ENCODE results near the gene RETREG1. TPM values are rescaled to one million over a fixed set of nuclear protein-coding genes. Genes with fewer than 3 reads are reported as not detected.

The RETREG1 gene
- total RNA-seq, 1 donor from 2014 or later, result 15.8 TPM

DNA sequence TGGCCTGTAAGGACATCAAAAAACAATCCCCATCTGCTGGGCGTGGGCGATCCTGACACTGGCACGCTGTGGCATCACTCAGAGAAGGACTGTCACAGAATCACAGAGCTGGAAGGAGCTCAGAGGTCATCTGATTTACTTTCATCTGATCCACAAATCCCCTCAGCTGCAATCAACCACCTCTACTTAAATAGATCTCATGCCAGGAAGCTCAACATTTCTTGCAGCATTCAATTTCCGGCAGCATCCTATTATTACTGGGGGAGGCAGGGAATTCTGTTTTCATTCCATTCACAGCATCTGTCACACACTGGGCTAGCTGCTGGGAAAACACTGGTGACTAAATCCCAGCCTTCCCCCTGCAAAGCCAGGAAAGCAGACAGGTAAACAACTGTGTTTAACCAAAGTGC, 38.3 kb downstream of the RETREG1 start:
- H3K27me3 Mint-ChIP-seq (ENCODE audit: unreplicated experiment), result peaks cover 2% of the 10 kb centered on the region
- TF ChIP-seq, protein P1, sequence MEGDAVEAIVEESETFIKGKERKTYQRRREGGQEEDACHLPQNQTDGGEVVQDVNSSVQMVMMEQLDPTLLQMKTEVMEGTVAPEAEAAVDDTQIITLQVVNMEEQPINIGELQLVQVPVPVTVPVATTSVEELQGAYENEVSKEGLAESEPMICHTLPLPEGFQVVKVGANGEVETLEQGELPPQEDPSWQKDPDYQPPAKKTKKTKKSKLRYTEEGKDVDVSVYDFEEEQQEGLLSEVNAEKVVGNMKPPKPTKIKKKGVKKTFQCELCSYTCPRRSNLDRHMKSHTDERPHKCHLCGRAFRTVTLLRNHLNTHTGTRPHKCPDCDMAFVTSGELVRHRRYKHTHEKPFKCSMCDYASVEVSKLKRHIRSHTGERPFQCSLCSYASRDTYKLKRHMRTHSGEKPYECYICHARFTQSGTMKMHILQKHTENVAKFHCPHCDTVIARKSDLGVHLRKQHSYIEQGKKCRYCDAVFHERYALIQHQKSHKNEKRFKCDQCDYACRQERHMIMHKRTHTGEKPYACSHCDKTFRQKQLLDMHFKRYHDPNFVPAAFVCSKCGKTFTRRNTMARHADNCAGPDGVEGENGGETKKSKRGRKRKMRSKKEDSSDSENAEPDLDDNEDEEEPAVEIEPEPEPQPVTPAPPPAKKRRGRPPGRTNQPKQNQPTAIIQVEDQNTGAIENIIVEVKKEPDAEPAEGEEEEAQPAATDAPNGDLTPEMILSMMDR (IDR thresholded peaks at IDR 0.05; ENCODE audit: unreplicated experiment), result no peak
- H3K9me3 Mint-ChIP-seq (ENCODE audit: unreplicated experiment), result no peaks in the 10 kb centered on the region
- no peak overlapping the region for H3K27ac Mint-ChIP-seq (ENCODE audit: unreplicated experiment)
- DNase-seq (ENCODE audit: low spot score), result no peak
- peaks cover 20% of the 10 kb centered on the region for H3K4me1 Mint-ChIP-seq (ENCODE audit: unreplicated experiment)
- no peak overlapping the region for H3K4me3 Mint-ChIP-seq (ENCODE audit: unreplicated experiment)
- H3K36me3 Mint-ChIP-seq (ENCODE audit: low read depth, unreplicated experiment), result peaks cover 7% of the 10 kb centered on the region

- Mint-ChIP-seq H3K4me1 (ENCODE audit: unreplicated experiment) (peaks cover 22% of the 10 kb centered on the region), H3K27me3 (ENCODE audit: unreplicated experiment) (peaks cover 2% of the 10 kb centered on the region), H3K4me3 (ENCODE audit: unreplicated experiment) (no peak overlapping the region), H3K36me3 (ENCODE audit: low read depth, unreplicated experiment) (peaks cover 7% of the 10 kb centered on the region), H3K27ac (ENCODE audit: unreplicated experiment) (no peak overlapping the region), H3K9me3 (ENCODE audit: unreplicated experiment) (no peaks in the 10 kb centered on the region)
- TF ChIP-seq, protein P1 (IDR thresholded peaks at IDR 0.05; ENCODE audit: unreplicated experiment), result no peak
- DNase-seq (ENCODE audit: low spot score), result no peak
Observed at GRCh38 chr5:16577677-16578076, 39.1 kb downstream of the RETREG1 start.

DNA sequence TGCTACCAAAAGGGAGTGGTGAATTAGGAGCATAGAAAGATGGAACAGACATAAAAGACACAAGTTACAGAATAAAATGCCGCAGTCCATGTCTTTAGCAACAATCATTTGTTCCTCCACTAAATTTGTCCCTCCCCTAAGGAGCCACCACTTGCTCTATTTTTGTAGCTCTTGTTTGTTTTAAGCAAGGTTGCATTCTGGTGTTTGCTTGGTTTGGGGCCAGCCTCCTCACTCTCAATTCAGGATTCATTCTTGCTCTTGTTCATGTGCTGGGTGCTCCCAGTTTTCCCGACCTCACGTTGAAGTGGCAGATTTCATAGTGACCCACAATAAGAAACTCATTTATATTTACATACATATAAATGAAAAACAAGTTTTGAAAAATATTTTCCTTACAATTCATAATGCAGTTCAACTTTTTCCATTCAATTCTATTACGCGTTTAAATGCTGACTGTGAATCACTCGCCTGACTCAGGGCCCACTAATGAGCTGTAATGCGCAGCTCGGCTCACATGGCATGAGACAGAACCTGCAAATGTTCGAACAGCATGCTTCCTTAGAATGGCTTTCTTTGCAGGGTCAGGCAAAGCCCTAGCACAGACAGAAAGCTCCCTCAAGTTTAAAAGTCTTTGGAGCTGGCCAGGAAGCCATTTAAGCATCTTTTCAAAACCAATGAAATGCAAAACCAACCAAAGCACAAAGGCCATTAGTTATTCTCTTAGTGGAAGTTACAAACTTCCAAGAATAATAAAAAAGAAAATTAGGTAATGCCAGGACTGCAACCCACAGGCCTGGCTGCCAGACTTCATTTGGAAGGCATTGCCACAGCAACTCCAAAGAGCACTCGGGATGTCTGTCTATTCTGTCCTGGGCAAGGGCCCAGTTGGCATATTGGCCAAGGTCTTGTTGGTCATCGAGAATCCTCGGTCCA, 41.7 kb downstream of the RETREG1 start:
- peaks cover 5% of the 10 kb centered on the region for H3K27me3 Mint-ChIP-seq (ENCODE audit: unreplicated experiment)
- H3K9me3 Mint-ChIP-seq (ENCODE audit: unreplicated experiment), result no peaks in the 10 kb centered on the region
- TF ChIP-seq, protein P1 (IDR thresholded peaks at IDR 0.05; ENCODE audit: unreplicated experiment), result no peak
- H3K27ac Mint-ChIP-seq (ENCODE audit: unreplicated experiment), result no peak overlapping the region
- no peak overlapping the region for H3K4me3 Mint-ChIP-seq (ENCODE audit: unreplicated experiment)
- peaks cover 22% of the 10 kb centered on the region for H3K4me1 Mint-ChIP-seq (ENCODE audit: unreplicated experiment)
- H3K36me3 Mint-ChIP-seq (ENCODE audit: low read depth, unreplicated experiment), result peaks cover 4% of the 10 kb centered on the region
- DNase-seq (ENCODE audit: low spot score), result no peak

- peaks cover 15% of the 10 kb centered on the region for H3K4me1 Mint-ChIP-seq (ENCODE audit: unreplicated experiment)
- TF ChIP-seq, protein P1 (IDR thresholded peaks at IDR 0.05; ENCODE audit: unreplicated experiment), result no peak
- H3K27me3 Mint-ChIP-seq (ENCODE audit: unreplicated experiment), result peaks cover 5% of the 10 kb centered on the region
- H3K36me3 Mint-ChIP-seq (ENCODE audit: low read depth, unreplicated experiment), result peaks cover 4% of the 10 kb centered on the region
- H3K27ac Mint-ChIP-seq (ENCODE audit: unreplicated experiment), result no peak overlapping the region
- no peaks in the 10 kb centered on the region for H3K9me3 Mint-ChIP-seq (ENCODE audit: unreplicated experiment)
- no peak for DNase-seq (ENCODE audit: low spot score)
- H3K4me3 Mint-ChIP-seq (ENCODE audit: unreplicated experiment), result no peak overlapping the region
Observed at GRCh38 chr5:16573401-16573800, 43.4 kb downstream of the RETREG1 start.
